ENCODE measurements around the gene SLC2A1. TPM values are rescaled to one million over a fixed set of nuclear protein-coding genes. Genes with fewer than 3 reads are reported as not detected.

Gene SLC2A1
- total RNA-seq, 4 donors from 2014 or later, result 488 to 2,308 (median 910) TPM

GRCh38 chr1:42929434-42930177 lies 29.1 kb downstream of the SLC2A1 start:
- WGBS, 2 donors, result 80 to 83% methylated on average over 26 of the region's 26 CpGs
- no peak overlapping the region for H3K4me3 ChIP-seq (ENCODE audit: low read depth, poor library complexity, severe bottlenecking)
- no peak for TF ChIP-seq CTCF (IDR thresholded peaks at IDR 0.05)
- no peak for TF ChIP-seq POLR2A (IDR thresholded peaks at IDR 0.05)
- intact Hi-C loops (cut with DNase I; ENCODE audit: low total_unique reads), result loop anchor here (5.0 kb wide), 1 partner anchor 143 kb away; no protein-coding TSS in a partner anchor
- peak in 1 of 2 donors; percentile 82 for DNase-seq (ENCODE audit: low spot score in 2 of 2)

- TF ChIP-seq CTCF (IDR thresholded peaks at IDR 0.05), result no peak
- TF ChIP-seq POLR2A (IDR thresholded peaks at IDR 0.05), result no peak
- DNase-seq (ENCODE audit: low spot score in 2 of 2), result peak in 1 of 2 donors; percentile 82
- WGBS, 2 donors, result 92 to 96% methylated on average over 8 to 11 of the region's 13 CpGs
- H3K4me3 ChIP-seq (ENCODE audit: low read depth, poor library complexity, severe bottlenecking), result no peak overlapping the region
- intact Hi-C loops (cut with DNase I; ENCODE audit: low total_unique reads), result no loop called here
Measured at GRCh38 chr1:42928859-42929258, 29.8 kb downstream of the SLC2A1 start.

GRCh38 chr1:42927920-42928505 lies 30.7 kb downstream of the SLC2A1 start:
- peak in 1 of 2 donors; percentile 78 for DNase-seq (ENCODE audit: low spot score in 2 of 2)
- 64 to 70% methylated on average over 10 of the region's 10 CpGs for WGBS, 2 donors
- TF ChIP-seq CTCF (IDR thresholded peaks at IDR 0.05) (no peak), POLR2A (IDR thresholded peaks at IDR 0.05) (no peak)
- intact Hi-C loops (cut with DNase I; ENCODE audit: low total_unique reads), result no loop called here
- H3K4me3 ChIP-seq (ENCODE audit: low read depth, poor library complexity, severe bottlenecking), result no peak overlapping the region

- no peak overlapping the region for H3K4me3 ChIP-seq (ENCODE audit: low read depth, poor library complexity, severe bottlenecking)
- TF ChIP-seq POLR2A (IDR thresholded peaks at IDR 0.05) (no peak), CTCF (IDR thresholded peaks at IDR 0.05) (no peak)
- peak in 1 of 2 donors; percentile 74 for DNase-seq (ENCODE audit: low spot score in 2 of 2)
- intact Hi-C loops (cut with DNase I; ENCODE audit: low total_unique reads), result no loop called here
- WGBS, 2 donors, result 89 to 97% methylated on average over 7 to 8 of the region's 8 CpGs
Measured at GRCh38 chr1:42927274-42927841, 31.3 kb downstream of the SLC2A1 start.

- DNase-seq (ENCODE audit: low spot score in 2 of 2), result peak in 1 of 2 donors; percentile 82
- intact Hi-C loops (cut with DNase I; ENCODE audit: low total_unique reads), result no loop called here
- no peak overlapping the region for H3K4me3 ChIP-seq (ENCODE audit: low read depth, poor library complexity, severe bottlenecking)
- TF ChIP-seq CTCF (IDR thresholded peaks at IDR 0.05), result no peak
- TF ChIP-seq POLR2A (IDR thresholded peaks at IDR 0.05), result no peak
- 71 to 77% methylated on average over 11 of the region's 11 CpGs for WGBS, 2 donors
Measured at GRCh38 chr1:42926879-42927242, 31.8 kb downstream of the SLC2A1 start.

Data from lower leg skin (tissue), 4 donors.